Left ventricle myocardium inferior (tissue), 1 donor: ENCODE measurements around the gene CANT1. TPM values are rescaled to one million over a fixed set of nuclear protein-coding genes. Genes with fewer than 3 reads are reported as not detected.
"Not testable (repeated sequence)": the region's sequence is repeated elsewhere in the genome, so short reads cannot be mapped to it uniquely, and the experiment has no call there.

Source experiments
- DNase-seq: peaks from one replicate; pipeline ENCODE4 v3.0.0-alpha.2; 2020
- H3K27ac ChIP-seq: fragments of 200-600 bp; replicated peaks from 2 replicates; pipeline ENCODE4 v1.8.0; 2021
- H3K27me3 ChIP-seq: fragments of 200-600 bp; 2 replicates; pipeline ENCODE4 v1.8.0; 2021; ENCODE audit warnings: low read depth
- H3K36me3 ChIP-seq: fragments of 200-600 bp; 2 replicates; pipeline ENCODE4 v1.8.0; 2021
- H3K4me1 ChIP-seq: fragments of 200-600 bp; 2 replicates; pipeline ENCODE4 v1.8.0; 2021
- H3K4me3 ChIP-seq: fragments of 200-600 bp; 2 replicates; pipeline ENCODE4 v1.8.0; 2021; ENCODE audit warnings: mild to moderate bottlenecking, moderate library complexity
- H3K9me3 ChIP-seq: fragments of 200-600 bp; replicated peaks from 2 replicates; pipeline ENCODE4 v1.8.0; 2021
- CTCF ChIP-seq: fragments of 200-600 bp; IDR thresholded peaks from 2 replicates; pipeline ENCODE4 v1.8.0; 2021; ENCODE audit warnings: antibody characterized with exemption, mild to moderate bottlenecking, borderline replicate concordance
- intact Hi-C: fragments of 100-400 bp; cut with micrococcal nuclease; formaldehyde crosslinking; loops from one replicate; pipeline ENCODE4 v1.11.0; 2022
- total RNA-seq: library from RNA; stranded (reverse); fragmentation: NEBNext Ultra II Directional; extraction: Animal tissue kit (Norgen Biotek cat#: 25700); gene quantifications from one replicate; pipeline ENCODE4 v1.2.1, GENCODE V29; 2021
- donor health status: DM: no; HTN: yes; CAD: no; lungs with severe emphysema.

CANT1 gene
- total RNA-seq, 1 donor from 2014 or later = 24.2 TPM

GRCh38 chr17:79033741-79034501, 24.4 kb upstream of the CANT1 start:
- intact Hi-C loops = no loop called here
- DNase-seq = peak; percentile 72
- peaks cover 82% of the 10 kb centered on the region for H3K4me1 ChIP-seq
- peak overlapping the region; percentile 78 for H3K27ac ChIP-seq
- H3K27me3 ChIP-seq = no peaks in the 10 kb centered on the region
- H3K4me3 ChIP-seq = peak overlapping the region; percentile 12
- no peak for TF ChIP-seq CTCF
- H3K9me3 ChIP-seq = no peaks in the 10 kb centered on the region
- no peaks in the 10 kb centered on the region for H3K36me3 ChIP-seq

- no peak for DNase-seq
- peaks cover 82% of the 10 kb centered on the region for H3K4me1 ChIP-seq
- intact Hi-C loops = no loop called here
- no peak overlapping the region for H3K4me3 ChIP-seq
- no peaks in the 10 kb centered on the region for H3K27me3 ChIP-seq
- H3K36me3 ChIP-seq = no peaks in the 10 kb centered on the region
- no peaks in the 10 kb centered on the region for H3K9me3 ChIP-seq
- peak overlapping the region; percentile 78 for H3K27ac ChIP-seq
- no peak for TF ChIP-seq CTCF
These were observed 23.6 kb upstream of the CANT1 start for GRCh38 chr17:79033046-79033616.

- no peak overlapping the region for H3K4me3 ChIP-seq
- H3K27me3 ChIP-seq = no peaks in the 10 kb centered on the region
- no peak overlapping the region for H3K27ac ChIP-seq
- no peak for TF ChIP-seq CTCF
- no peaks in the 10 kb centered on the region for H3K36me3 ChIP-seq
- H3K4me1 ChIP-seq = peaks cover 83% of the 10 kb centered on the region
- no peak for DNase-seq
- H3K9me3 ChIP-seq = no peaks in the 10 kb centered on the region
- intact Hi-C loops = no loop called here
These were observed 22.7 kb upstream of the CANT1 start for GRCh38 chr17:79031996-79032875.

GRCh38 chr17:79030636-79031035, 21.1 kb upstream of the CANT1 start:
- Histone ChIP-seq H3K27ac (peak overlapping the region; percentile 19), H3K4me1 (peaks cover 83% of the 10 kb centered on the region)
- DNase-seq, H3K36me3 ChIP-seq, H3K4me3 ChIP-seq, H3K9me3 ChIP-seq, H3K27me3 ChIP-seq, intact Hi-C loops: not testable (repeated sequence)

GRCh38 chr17:79029327-79030009, 19.9 kb upstream of the CANT1 start:
- intact Hi-C loops = no loop called here
- no peaks in the 10 kb centered on the region for H3K9me3 ChIP-seq
- no peaks in the 10 kb centered on the region for H3K36me3 ChIP-seq
- no peak for DNase-seq
- no peaks in the 10 kb centered on the region for H3K27me3 ChIP-seq
- H3K4me3 ChIP-seq = no peak overlapping the region
- no peak for TF ChIP-seq CTCF
- H3K27ac ChIP-seq = peak overlapping the region; percentile 95
- peaks cover 84% of the 10 kb centered on the region for H3K4me1 ChIP-seq
